SK-N-SH (cell line): ENCODE results near the gene SYTL5. TPM values are rescaled to one million over a fixed set of nuclear protein-coding genes. Genes with fewer than 3 reads are reported as not detected.

Source experiments
- CTCF ChIA-PET: fragments of 300-600, 350-600 bp; formaldehyde crosslinking; extraction: SDS; loops from one replicate; lab custom pipeline; 2021; lab: Yijun Ruan, JAX
- POLR2A ChIA-PET: fragments of 350-600 bp; sonication (Branson Sonifier 250); formaldehyde crosslinking; extraction: SDS; loops from one replicate; lab custom pipeline; 2020; ENCODE audit warnings: antibody characterized with exemption, inconsistent platforms; lab: Yijun Ruan, JAX
- DNase-seq: peaks from one replicate; pipeline ENCODE4 v3.0.0; 2012
- H2AFZ ChIP-seq: fragments of 200-600 bp; sonication (generic); 2 replicates; pipeline ENCODE4 v1.8.1; 2016; ENCODE audit warnings: antibody characterized with exemption, mild to moderate bottlenecking, low read depth
- H3F3A ChIP-seq: fragments of 200-600 bp; sonication (generic); replicated peaks from 2 replicates; pipeline ENCODE3; 2016; ENCODE audit warnings: antibody characterized with exemption, mild to moderate bottlenecking; ENCODE audit not compliant: insufficient read depth
- H3K27ac ChIP-seq, 2 experiments: fragments of 200-500 bp in 1 of 2; fragments of 200-600 bp in 1 of 2; sonication (Bioruptor generic) in 1 of 2; sonication (generic), shearing (Covaris generic) in 1 of 2; 2 replicates each; pipeline versions ENCODE4 v1.5.1 to v1.6.1; 2014 to 2016; ENCODE audit warnings: low read depth in 2 of 2, inconsistent platforms in 1 of 2, low read length in 1 of 2, mild to moderate bottlenecking in 1 of 2, mixed read lengths in 1 of 2
- H3K27me3 ChIP-seq: fragments of 200-600 bp; sonication (generic), shearing (Covaris generic); 2 replicates; pipeline ENCODE4 v1.6.1; 2016; ENCODE audit warnings: mixed run types; ENCODE audit not compliant: insufficient read depth
- H3K36me3 ChIP-seq, 2 experiments: fragments of 200-500 bp in 1 of 2; fragments of 200-600 bp in 1 of 2; sonication (Bioruptor generic) in 1 of 2; sonication (generic) in 1 of 2; replicated peaks in 1 of 2; 2 replicates each; pipeline versions ENCODE3 to v1.5.1; 2014 to 2016; ENCODE audit warnings: low read length in 1 of 2, mild to moderate bottlenecking in 1 of 2; ENCODE audit not compliant: insufficient read depth in 2 of 2, control insufficient read depth in 1 of 2
- H3K4me1 ChIP-seq, 2 experiments: fragments of 200-500 bp in 1 of 2; fragments of 200-600 bp in 1 of 2; sonication (Bioruptor generic) in 1 of 2; sonication (generic), shearing (Covaris generic) in 1 of 2; 2 replicates each; pipeline versions ENCODE4 v1.5.1 to v1.6.1; 2014 to 2016; ENCODE audit warnings: low read depth in 1 of 2, low read length in 1 of 2, mixed run types in 1 of 2; ENCODE audit not compliant: insufficient read depth in 2 of 2, control insufficient read depth in 1 of 2
- H3K4me2 ChIP-seq: fragments of 200-600 bp; sonication (generic), shearing (Covaris generic); 2 replicates; pipeline ENCODE4 v1.6.1; 2017; ENCODE audit warnings: mixed run types
- H3K4me3 ChIP-seq, 2 experiments: fragments of 200-500 bp in 1 of 2; fragments of 200-600 bp in 1 of 2; sonication (Bioruptor generic) in 1 of 2; sonication (generic), shearing (Covaris generic) in 1 of 2; 2 replicates each; pipeline versions ENCODE4 v1.5.1 to v1.8.1; 2014 to 2016; ENCODE audit warnings: low read depth in 2 of 2, inconsistent platforms in 1 of 2, low read length in 1 of 2, mild to moderate bottlenecking in 1 of 2, mixed read lengths in 1 of 2, moderate library complexity in 1 of 2
- H3K79me2 ChIP-seq: fragments of 200-600 bp; sonication (generic); 2 replicates; pipeline ENCODE4 v1.8.1; 2017; ENCODE audit warnings: mild to moderate bottlenecking; ENCODE audit not compliant: insufficient read depth
- H3K9ac ChIP-seq: fragments of 200-600 bp; sonication (generic); 2 replicates; pipeline ENCODE4 v1.6.1; 2017; ENCODE audit warnings: mixed run types
- H3K9me2 ChIP-seq: fragments of 200-600 bp; sonication (generic); 2 replicates; pipeline ENCODE4 v1.6.1; 2017; ENCODE audit warnings: mixed run types
- H3K9me3 ChIP-seq: fragments of 200-600 bp; sonication (generic); 2 replicates; pipeline ENCODE4 v1.6.1; 2017; ENCODE audit warnings: mixed run types, mild to moderate bottlenecking, moderate library complexity
- H4K20me1 ChIP-seq: fragments of 200-600 bp; sonication (generic); 2 replicates; pipeline ENCODE4 v1.6.1; 2017; ENCODE audit warnings: mild to moderate bottlenecking, mixed run types; ENCODE audit not compliant: insufficient read depth
- CHD2 ChIP-seq: fragments of 150-350 bp; IDR thresholded peaks from 2 replicates; pipeline ENCODE4 v1.6.1; 2018; ENCODE audit warnings: low read length; ENCODE audit not compliant: partially characterized antibody
- ELF1 ChIP-seq: IDR thresholded peaks from 2 replicates; pipeline ENCODE4 v1.4.0; 2012
- FOSL2 ChIP-seq: IDR thresholded peaks from 2 replicates; pipeline ENCODE4 v1.4.0; 2012; ENCODE audit warnings: low read depth, mild to moderate bottlenecking, moderate library complexity, borderline replicate concordance
- FOXM1 ChIP-seq: IDR thresholded peaks from 2 replicates; pipeline ENCODE4 v1.4.0; 2012; ENCODE audit warnings: low read depth, mild to moderate bottlenecking
- IRF3 ChIP-seq: fragments of 150-350 bp; IDR thresholded peaks from 2 replicates; pipeline ENCODE4 v1.6.1; 2016; ENCODE audit warnings: mild to moderate bottlenecking, low read depth, low read length
- JUND ChIP-seq: IDR thresholded peaks from 2 replicates; pipeline ENCODE4 v1.4.0; 2012
- MAX ChIP-seq: IDR thresholded peaks from 2 replicates; pipeline ENCODE4 v1.4.0; 2012; ENCODE audit warnings: low read depth
- MEF2A ChIP-seq: IDR thresholded peaks from 2 replicates; pipeline ENCODE4 v1.4.0; 2012; ENCODE audit warnings: low read depth, borderline replicate concordance
- MXI1 ChIP-seq: IDR thresholded peaks from 2 replicates; pipeline ENCODE4 v1.6.1; 2012; ENCODE audit warnings: mild to moderate bottlenecking, low read depth, low read length, improper control_type of control experiment
- NFIC ChIP-seq: IDR thresholded peaks from 2 replicates; pipeline ENCODE4 v1.4.0; 2012; ENCODE audit warnings: borderline replicate concordance
- POLR2AphosphoS5 ChIP-seq: IDR thresholded peaks from 2 replicates; pipeline ENCODE4 v1.6.1; 2012; ENCODE audit warnings: low read depth, low read length
- RCOR1 ChIP-seq: fragments of 150-350 bp; IDR thresholded peaks from 2 replicates; pipeline ENCODE4 v1.6.1; 2017; ENCODE audit warnings: antibody characterized with exemption, low read length
- RFX5 ChIP-seq: IDR thresholded peaks from 2 replicates; pipeline ENCODE4 v1.6.1; 2012; ENCODE audit warnings: mild to moderate bottlenecking, improper control_type of control experiment, low read length
- RXRA ChIP-seq: IDR thresholded peaks from 2 replicates; pipeline ENCODE4 v1.4.0; 2012; ENCODE audit warnings: low read depth, mild to moderate bottlenecking, borderline replicate concordance
- SIN3A ChIP-seq: IDR thresholded peaks from 2 replicates; pipeline ENCODE4 v1.6.1; 2012; ENCODE audit warnings: low read depth, mild to moderate bottlenecking, low read length, moderate library complexity, borderline replicate concordance
- SMC3 ChIP-seq: IDR thresholded peaks from 2 replicates; pipeline ENCODE4 v1.6.1; 2012; ENCODE audit warnings: low read depth, low read length, improper control_type of control experiment
- TCF12 ChIP-seq: IDR thresholded peaks from 2 replicates; pipeline ENCODE4 v1.4.0; 2012
- ZBTB33 ChIP-seq: IDR thresholded peaks from 2 replicates; pipeline ENCODE4 v1.4.0; 2012; ENCODE audit warnings: low read depth, borderline replicate concordance
- WGBS: methylation state at CpG from one replicate; pipeline ENCODE4 v1.1.6; 2017; ENCODE audit warnings: low lambda C conversion rate; 5-methylcytosine and 5-hydroxymethylcytosine counted together
- polyA plus RNA-seq, 3 experiments: library from polyadenylated mRNA; depleted of rRNA; stranded (reverse); fragments of >200 nt; gene quantifications; 2 replicates each; pipeline ENCODE4 v1.2.3, GENCODE V29; 2012
- TF ChIP-seq, protein P1 (sequence below): IDR thresholded peaks from 2 replicates; pipeline ENCODE4 v1.4.0; 2012; ENCODE audit warnings: low read depth, borderline replicate concordance
- TF ChIP-seq, protein P2 (sequence below): fragments of 150-350 bp; IDR thresholded peaks from 2 replicates; pipeline ENCODE4 v1.6.1; 2017; ENCODE audit warnings: antibody characterized with exemption, low read length, low read depth, borderline replicate concordance
- TF ChIP-seq, protein P3 (sequence below): IDR thresholded peaks from 2 replicates; pipeline ENCODE4; 2012

Gene SYTL5
- polyA plus RNA-seq (2012; rRNA removed): 0.74 and 0.84 TPM in 2 replicates
- polyA plus RNA-seq (2012; cell fraction: cytosol; rRNA removed): 0.82 and 0.87 TPM in 2 replicates
- 0.69 and 1.4 TPM in 2 replicates for polyA plus RNA-seq (2012; cell fraction: nucleus; rRNA removed)

- no peak for TF ChIP-seq IRF3
- TF ChIP-seq MEF2A: no peak
- no peak for TF ChIP-seq JUND
- TF ChIP-seq, protein P1, sequence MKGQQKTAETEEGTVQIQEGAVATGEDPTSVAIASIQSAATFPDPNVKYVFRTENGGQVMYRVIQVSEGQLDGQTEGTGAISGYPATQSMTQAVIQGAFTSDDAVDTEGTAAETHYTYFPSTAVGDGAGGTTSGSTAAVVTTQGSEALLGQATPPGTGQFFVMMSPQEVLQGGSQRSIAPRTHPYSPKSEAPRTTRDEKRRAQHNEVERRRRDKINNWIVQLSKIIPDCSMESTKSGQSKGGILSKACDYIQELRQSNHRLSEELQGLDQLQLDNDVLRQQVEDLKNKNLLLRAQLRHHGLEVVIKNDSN: no peak
- TF ChIP-seq, protein P2, sequence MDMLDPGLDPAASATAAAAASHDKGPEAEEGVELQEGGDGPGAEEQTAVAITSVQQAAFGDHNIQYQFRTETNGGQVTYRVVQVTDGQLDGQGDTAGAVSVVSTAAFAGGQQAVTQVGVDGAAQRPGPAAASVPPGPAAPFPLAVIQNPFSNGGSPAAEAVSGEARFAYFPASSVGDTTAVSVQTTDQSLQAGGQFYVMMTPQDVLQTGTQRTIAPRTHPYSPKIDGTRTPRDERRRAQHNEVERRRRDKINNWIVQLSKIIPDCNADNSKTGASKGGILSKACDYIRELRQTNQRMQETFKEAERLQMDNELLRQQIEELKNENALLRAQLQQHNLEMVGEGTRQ: no peak
- TF ChIP-seq FOSL2: no peak
- no peak for TF ChIP-seq FOXM1
- POLR2A ChIA-PET: no interaction called here
- H3K9ac ChIP-seq: no peak within 1 kb of the TSS
- CTCF ChIA-PET: interaction anchor here (0.7 kb wide), 1 partner anchor 28 kb away, joined by 3 read pairs; no protein-coding TSS in a partner anchor
- DNase-seq: no peak
- no peaks in the 10 kb centered on the region for H3F3A ChIP-seq
- H3K4me1 ChIP-seq: no peaks in the 10 kb centered on the region
- no peaks in the 10 kb centered on the region for H3K27me3 ChIP-seq
- H2AFZ ChIP-seq: no peak within 1 kb of the TSS
- H3K27ac ChIP-seq: no peak within 1 kb of the TSS
- no peaks in the 10 kb centered on the region for H3K9me2 ChIP-seq
- no peaks in the 10 kb centered on the region for H3K36me3 ChIP-seq
- no peaks in the 10 kb centered on the region for H3K79me2 ChIP-seq
- H4K20me1 ChIP-seq: no peaks in the 10 kb centered on the region
- no peak within 1 kb of the TSS for H3K4me2 ChIP-seq
- no peaks in the 10 kb centered on the region for H3K9me3 ChIP-seq
- H3K4me3 ChIP-seq: no peak within 1 kb of the TSS
- 8% methylated on average over 1 of the region's 1 CpG for WGBS
Observed at GRCh38 chrX:38006291-38006690, at the start of gene SYTL5. Gene SYTL5 (plus strand): TSS chrX:38006553. CDS start chrX:38033890, 27,337 bp downstream.

DNA sequence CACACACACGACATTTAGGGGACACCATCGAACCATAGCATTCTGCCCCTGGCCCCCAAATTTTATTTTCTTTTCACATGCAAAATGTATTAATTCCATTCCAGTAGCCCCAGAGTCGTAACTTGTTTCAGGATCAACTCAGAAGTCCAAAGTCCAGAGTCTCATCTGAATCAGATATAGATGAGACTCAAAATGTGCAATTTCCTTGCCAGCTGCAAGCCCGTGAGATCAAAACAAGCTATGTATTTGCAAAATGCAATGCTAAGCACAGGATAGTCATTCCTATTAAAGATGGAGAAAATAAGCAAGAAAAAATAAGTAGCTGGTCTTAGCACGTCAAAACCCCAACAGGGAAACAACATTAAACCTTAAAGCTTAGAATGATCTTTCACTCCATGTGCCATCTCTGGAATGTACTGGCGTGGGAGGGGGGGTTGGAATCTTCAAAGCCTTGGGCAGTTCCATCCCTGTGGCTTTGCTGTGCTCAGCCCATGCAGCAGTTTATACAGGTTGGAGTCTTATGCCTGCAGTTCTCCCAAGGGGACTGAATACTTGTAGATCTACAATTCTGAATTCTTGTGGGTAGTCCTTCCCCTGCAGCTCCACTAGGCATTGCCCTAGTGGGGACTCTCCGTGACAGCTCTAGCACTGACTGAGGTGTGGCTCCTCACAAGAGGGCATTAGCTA lies 47.7 kb upstream of the SYTL5 start:
- ChIA-PET CTCF (no interaction called here), POLR2A (no interaction called here)
- no peak overlapping the region for H2AFZ ChIP-seq
- no peak overlapping the region for H3K4me2 ChIP-seq
- WGBS: 10% methylated on average over 6 of the region's 7 CpGs
- no peaks in the 10 kb centered on the region for H3K36me3 ChIP-seq
- no peaks in the 10 kb centered on the region for H3K79me2 ChIP-seq
- no peaks in the 10 kb centered on the region for H3K9me2 ChIP-seq
- no peaks in the 10 kb centered on the region for H3K27me3 ChIP-seq
- no peak overlapping the region for H3K9ac ChIP-seq
- DNase-seq: no peak
- H3K4me3 ChIP-seq: no peak overlapping the region
- no peaks in the 10 kb centered on the region for H3K4me1 ChIP-seq
- H3K27ac ChIP-seq: no peak overlapping the region
- no peaks in the 10 kb centered on the region for H3F3A ChIP-seq
- H4K20me1 ChIP-seq: no peaks in the 10 kb centered on the region
- no peaks in the 10 kb centered on the region for H3K9me3 ChIP-seq
- TF ChIP-seq, protein P1: no peak
- TF ChIP-seq MAX: no peak
- TF ChIP-seq MXI1: no peak
- no peak for TF ChIP-seq POLR2AphosphoS5
- no peak for TF ChIP-seq ZBTB33
- TF ChIP-seq, protein P3, sequence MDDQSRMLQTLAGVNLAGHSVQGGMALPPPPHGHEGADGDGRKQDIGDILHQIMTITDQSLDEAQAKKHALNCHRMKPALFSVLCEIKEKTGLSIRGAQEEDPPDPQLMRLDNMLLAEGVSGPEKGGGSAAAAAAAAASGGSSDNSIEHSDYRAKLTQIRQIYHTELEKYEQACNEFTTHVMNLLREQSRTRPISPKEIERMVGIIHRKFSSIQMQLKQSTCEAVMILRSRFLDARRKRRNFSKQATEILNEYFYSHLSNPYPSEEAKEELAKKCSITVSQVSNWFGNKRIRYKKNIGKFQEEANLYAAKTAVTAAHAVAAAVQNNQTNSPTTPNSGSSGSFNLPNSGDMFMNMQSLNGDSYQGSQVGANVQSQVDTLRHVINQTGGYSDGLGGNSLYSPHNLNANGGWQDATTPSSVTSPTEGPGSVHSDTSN: no peak
- no peak for TF ChIP-seq RXRA
- no peak for TF ChIP-seq SIN3A
- no peak for TF ChIP-seq RFX5
- no peak for TF ChIP-seq ELF1
- no peak for TF ChIP-seq NFIC
- TF ChIP-seq FOSL2: no peak
- no peak for TF ChIP-seq TCF12
- no peak for TF ChIP-seq RCOR1
- no peak for TF ChIP-seq CHD2
- no peak for TF ChIP-seq SMC3
